DMS114 treated with DMSO at 0.1 percent for 48 hours (cell line): ENCODE data around the gene AMMECR1.
A peak's percentile ranks its signal among the peaks of the same experiment; 100 is the strongest.
"Not testable (repeated sequence)": the region's sequence is repeated elsewhere in the genome, so short reads cannot be mapped to it uniquely, and the experiment has no call there.

Experiments used
- DNase-seq: peaks from one replicate; lab custom pipeline; 2025; ENCODE audit not compliant: unreplicated experiment; lab: John Stamatoyannopoulos, UW

The AMMECR1 gene

DNA sequence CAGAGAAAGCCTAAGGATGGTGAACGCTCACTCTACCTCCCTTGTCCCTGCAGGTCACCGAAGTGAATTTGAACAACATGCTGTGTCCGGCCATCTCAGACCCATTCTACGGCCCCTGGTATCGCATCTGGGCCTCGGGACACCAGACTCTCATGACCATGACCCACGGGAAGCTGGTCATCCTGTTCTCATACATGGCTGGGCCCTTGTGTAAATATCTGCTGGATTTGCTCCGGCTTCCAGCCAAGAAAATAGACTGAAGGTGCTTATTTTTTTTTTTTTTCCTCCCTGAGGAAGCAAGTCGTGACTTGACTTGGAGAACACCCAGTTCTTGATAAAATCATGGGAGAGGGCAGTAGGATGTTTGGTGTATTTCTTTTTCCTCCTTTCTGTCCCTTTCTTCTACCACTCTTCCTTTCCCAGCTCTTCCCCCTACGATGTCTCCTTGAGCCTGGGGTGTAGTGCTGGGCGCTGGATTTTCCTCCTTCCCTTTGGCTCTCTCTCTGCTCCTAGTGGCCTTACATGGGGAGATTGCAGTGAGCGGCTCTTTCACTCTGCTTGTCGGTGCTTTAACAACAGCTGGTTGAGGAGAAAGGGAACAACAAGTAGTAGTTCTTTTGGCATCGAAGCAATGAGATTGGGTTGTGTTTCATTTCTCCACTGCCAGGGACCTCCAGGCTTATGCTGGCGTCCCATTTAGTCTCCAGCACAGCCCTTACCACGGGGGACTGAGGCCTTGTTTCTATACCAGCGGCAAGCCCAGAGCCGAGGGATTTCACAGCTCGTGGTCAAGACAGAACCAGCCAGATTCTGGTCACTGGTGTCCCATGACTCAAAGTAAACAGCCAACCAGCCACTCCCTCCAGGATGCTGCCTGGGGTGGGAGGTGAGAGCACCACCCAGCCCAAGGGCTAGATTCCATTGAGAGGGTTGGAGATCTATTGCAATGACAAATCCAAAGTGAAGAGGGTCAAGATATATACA is 144.4 kb downstream of the AMMECR1 start:
- DNase-seq: no peak

DNA sequence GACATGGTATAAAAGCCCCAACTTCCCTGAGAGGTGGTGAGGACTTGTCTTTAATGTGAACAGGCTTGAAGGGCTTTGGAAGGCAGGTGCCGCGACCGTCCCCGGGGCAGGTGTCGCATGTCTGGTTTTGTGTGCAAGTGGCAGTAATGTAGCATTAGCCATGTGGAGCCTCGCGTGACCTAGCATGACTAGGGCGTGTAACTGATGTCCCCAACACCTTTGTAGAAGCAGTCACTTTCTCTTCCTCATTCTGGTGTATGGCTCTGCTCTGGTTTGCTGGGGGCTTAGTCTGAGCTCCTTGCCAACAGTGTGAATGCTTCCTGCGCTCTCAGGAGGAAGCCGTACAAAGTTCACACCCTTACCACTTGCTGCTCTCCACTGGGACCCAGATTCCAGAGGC is 145.7 kb downstream of the AMMECR1 start:
- no peak for DNase-seq

DNA sequence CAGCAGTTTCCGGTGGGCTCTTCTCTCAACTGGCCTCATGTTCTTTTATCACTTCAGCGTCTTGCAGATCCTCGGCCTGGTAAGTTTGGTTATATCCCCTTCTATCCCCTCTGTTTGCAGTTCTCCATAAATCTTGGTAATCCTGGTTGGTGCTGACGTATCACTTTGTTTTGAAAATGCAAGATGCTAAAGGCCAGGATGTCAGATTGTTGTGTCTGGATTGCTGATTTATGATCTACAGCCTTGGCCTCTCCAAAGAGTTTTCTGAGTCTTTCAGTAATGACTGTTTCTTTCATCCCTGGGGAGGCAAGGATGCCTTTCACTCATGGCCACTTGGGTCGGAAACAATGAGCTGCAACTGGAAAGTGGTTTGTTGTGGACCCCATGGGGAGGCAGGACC is 146.4 kb downstream of the AMMECR1 start:
- DNase-seq: no peak

DNA sequence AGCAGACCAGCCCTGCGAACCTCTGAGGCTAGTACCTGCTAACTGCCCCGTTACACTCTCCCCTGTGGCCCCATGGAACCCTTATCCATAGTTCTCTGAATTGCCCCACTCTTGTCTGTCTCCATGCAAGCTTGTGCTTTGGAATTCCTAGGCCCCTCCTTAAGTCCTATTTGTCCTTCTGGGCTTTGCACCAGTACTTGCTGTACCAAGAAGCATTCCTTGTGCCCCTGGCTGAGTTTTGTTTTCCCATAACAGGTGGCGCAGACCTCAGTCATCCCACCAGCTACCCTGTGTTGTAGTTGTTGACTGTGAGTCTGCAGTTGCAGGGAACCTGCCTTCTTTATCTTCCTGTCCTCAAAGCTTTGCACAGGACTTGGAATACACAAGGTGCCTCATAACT is 147.9 kb downstream of the AMMECR1 start:
- no peak for DNase-seq

DNA sequence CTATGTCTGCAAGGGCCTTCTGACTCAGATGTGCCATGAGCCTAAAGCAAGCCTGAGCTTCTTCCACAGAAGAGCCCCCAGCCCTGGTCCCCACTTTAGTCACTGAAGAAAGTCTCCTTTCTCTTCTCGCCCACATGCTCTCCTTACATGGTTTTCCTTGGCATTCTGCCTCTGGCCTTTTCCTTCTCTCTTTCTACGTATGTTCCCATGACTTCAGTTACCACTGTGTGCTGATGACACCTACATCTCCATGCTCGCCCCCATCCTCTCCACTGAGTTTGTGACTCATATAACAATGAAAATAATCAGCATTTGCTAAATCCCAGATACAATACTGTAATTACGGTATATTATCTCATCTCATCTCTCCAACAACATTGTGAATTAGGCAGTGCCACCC is 149.3 kb downstream of the AMMECR1 start:
- no peak for DNase-seq

DNA sequence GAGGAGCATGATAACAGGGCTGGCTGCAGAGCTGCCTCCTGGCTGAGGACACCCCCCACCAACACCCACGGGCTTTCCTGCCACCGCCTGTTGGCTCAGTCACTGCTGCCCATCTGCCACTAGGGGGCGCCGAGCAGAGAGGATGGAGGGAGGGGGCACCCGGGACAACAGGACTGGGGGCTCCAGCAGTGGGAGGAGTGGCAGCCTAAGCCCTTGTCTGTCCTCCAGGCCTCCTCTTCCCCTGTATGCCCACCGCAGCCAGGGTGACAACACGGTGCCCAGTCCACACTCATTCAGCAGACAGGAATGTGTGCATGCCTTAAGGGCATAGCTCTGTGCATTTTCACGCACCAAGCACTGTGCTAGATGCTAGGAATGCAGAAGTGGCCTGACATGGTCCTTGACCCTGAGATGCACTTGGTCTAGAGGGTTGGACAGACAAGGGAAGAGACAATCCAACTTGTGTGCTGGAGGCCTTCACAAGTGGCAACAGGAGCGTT is 149.9 kb downstream of the AMMECR1 start:
- DNase-seq: no peak

DNA sequence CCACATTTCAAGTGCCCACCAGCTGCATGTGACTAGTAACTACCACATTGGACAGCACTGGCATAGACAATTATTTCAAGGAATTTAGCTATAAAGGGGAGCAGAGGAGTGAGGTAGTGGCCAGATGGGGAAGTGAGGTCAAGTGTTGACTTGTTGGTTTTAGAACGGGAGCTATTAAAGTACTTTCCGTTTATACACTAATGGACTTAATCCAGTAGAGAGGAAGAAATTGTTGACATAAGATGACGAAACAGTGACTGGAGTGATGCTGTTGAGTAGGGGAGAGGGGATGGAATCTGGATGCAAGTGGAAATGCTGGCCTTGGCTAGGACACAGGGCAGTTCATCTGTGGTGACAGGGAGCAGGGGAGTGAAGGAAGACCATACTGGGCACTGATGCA is 154.4 kb downstream of the AMMECR1 start:
- DNase-seq: no peak

DNA sequence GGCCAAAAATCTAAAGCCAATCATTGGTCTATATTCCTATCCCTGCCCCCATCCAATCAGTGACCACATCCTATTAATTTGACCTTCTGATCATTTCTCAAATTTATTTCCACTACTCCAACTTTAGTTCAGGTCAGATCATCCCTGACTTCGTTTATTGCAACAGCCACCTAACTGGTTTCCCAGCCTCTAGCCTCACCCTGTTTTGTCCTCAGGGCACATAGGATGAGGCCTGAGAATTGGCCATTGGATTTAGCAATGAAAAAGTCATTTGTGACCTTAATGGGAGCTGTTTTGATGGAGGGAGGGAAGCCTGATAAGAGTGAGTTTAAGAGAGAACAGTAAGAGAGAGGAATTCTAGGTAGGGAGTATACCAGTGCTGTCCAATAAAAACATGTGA is 155.0 kb downstream of the AMMECR1 start:
- DNase-seq: no peak

DNA sequence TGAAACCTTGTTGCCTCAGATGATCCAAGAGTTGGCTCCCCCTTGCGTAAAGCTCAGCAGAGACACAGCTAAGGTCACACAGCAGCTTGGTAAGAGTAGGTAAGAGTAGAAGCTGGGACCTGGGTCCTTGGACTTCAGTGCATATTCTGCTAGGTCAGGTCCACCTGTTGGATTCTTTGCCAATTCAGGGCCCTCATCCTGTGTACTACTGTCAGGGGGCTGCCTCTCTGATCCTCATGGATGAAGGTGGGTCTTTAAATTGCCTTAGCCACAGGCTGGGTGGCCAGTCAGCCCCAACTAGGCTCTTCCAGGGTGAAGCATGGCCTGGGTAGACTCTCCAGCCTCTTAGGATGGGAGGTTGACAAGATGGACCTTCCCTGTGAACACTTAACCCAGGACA is 155.8 kb downstream of the AMMECR1 start:
- no peak for DNase-seq

DNA sequence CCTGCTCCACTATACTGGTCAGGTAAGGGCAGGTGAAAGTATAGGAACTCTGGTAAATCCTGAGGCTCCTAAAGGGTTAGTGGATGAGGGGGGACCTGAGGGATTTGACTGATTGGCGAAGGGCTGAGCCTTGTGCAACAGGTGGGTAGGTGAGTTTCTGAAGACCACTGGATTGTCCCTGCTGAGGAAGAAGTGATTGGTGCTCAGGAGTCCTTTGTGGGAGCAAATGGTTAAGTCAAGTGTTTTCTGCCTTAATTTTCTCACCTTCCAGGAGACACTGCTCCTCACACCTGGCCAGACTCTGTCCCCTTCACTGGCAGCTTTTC is 156.6 kb downstream of the AMMECR1 start:
- no peak for DNase-seq

DNA sequence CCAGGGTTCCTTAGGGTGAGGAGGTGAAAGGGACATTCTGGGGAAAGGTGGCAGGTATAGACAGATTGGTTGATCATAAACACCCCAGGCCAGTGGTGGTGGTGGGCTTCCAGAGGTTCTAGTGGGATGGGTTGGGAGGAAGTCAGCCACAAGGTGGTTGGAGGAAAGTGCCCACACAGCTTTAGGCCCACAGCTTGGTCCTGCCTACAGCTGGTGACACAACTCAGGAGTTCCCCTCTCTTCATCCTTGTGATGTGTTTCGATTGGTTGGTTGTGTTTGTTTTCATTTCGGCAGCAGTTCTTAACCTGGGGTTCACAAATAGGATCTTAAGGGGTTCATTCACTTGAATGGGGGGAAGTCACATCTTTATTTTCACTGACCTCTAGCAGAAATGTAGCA is 158.0 kb downstream of the AMMECR1 start:
- no peak for DNase-seq

DNA sequence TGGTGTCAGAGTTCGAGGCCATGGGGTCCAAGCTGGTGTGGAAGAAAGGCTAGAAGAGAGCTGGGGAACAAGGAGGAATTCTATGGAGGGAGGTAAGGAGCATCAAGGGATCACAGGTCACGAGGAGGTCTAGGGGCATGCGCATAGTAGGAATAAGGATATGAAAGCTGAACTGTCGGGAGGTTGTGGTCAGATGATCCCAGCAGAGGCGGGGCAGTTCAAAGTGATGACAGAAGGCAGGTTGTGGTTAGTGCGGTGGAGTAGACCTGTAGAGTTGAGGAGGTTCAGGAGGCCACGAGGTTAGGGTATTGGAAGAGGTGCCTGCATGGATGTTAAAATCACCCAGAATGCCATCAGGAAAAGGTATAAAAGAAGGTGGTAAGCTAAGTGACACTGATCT is 158.7 kb downstream of the AMMECR1 start:
- DNase-seq: no peak

DNA sequence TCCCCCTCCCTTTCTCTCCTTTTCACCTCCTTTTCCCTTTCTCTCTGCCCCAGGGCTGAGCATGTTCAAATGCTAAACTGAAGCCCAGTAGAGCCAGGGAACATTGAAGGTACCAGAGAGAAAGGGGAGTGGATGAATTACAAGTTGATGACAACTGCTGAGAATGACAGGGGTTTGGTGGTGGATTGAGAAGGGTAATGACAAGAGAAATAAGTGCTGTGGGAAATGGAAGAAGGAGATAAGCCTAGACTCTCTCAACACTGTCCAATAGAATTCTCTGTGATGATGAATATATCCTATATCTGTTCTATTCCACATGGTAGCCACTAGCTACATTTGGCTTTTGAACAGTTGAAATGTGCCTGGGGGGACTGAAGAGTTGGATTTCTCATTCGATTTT is 160.4 kb downstream of the AMMECR1 start:
- no peak for DNase-seq

DNA sequence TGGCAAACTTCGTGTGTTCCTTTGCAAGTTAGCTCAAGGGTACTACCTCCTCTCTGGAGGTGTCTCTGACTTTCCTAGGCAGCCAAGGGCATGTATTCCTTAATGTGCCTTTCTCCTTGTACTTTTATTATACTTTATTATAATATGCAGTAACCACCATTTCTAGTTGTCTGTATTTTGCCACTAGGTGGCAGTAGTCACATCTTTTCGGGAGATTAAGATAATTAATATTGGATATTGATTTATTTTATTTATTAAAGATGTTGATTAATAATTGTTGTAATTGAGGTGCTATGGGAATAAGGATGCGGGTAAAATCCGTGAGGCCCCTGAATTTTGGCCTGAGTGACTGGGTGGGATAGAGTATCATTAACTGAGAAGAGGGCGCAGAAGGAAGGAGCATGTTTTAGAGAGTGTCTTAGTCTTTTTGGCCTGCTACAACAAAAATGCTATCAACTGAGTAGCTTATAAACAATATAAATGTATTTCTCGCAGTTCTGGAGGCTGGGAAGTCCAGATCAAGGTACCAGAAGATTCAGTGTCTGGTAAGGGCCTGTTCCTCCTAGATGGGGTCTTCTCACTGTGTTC is 161.6 kb downstream of the AMMECR1 start:
- no peak for DNase-seq

DNA sequence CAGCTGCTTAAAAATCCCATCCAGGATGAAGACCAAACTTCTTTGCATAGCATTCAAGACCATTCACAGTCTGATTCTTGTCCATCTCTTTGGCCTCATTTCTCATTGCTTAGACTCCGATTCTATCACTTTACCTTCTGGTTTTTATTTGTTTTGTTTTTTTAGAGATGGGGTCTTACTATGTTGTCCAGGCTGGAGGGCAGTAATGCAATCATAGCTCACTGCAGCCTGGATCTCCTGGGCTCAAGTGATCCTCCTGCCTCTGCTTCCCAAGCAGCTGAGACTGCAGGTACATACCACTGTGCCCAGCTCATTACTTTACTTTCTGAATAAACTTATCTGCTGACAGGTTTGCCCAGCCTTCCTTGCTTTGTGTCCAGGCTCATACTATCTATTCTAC is 162.1 kb downstream of the AMMECR1 start:
- DNase-seq: no peak

DNA sequence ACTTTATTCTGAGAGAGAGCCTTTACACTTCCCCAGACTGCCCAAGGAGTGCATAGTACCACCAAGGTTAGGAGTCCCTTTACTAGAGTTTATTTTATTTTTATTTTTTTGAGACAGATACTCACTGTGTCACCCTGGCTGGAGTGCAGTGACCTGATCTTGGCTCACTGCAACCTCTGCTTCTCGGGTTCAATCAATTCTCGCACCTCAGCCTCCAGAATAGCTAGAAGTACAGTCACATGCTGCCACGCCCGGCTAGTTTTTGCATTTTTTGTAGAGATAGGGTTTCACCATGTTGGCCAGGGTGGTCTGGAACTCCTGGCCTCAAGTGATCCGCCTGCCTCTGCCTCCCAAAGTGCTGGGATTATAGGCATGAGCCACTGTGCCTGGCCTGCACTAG is 163.6 kb downstream of the AMMECR1 start:
- DNase-seq: not testable (repeated sequence)

DNA sequence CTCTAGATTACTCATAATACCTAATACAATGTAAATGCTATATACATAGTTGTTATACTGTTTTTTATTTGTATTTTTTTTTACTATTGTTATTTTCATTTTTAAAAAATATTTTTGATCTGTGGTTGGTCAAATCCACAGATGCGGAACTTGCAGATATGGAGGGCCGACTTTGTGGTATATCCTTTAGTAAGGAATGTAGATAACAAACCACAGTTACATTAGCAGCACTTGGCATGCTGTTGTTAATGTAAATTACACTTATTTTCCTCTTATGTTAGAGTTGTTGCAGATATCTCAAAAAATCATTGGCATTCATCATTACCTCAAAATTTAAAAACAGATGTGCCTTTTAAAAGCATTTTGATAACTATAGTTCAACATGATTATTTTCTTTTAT is 164.0 kb downstream of the AMMECR1 start:
- DNase-seq: no peak

DNA sequence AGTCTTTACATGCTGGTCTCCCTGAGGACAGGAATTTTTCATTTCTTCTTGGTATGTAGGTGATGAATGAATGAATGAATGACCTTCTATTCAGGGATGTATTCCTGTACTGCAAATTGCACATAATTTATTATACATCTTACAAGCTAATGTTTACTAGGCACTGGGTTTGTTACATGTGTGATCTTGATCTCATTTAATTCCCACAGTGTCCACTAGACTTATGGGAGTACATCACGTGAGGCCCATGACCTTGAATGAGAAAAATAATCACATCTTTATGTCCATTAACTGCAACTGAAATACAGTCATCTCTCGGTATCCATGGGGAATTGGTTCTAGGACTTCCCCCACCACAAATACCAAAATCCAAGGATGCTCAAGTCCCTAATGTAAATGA is 164.6 kb downstream of the AMMECR1 start:
- no peak for DNase-seq

DNA sequence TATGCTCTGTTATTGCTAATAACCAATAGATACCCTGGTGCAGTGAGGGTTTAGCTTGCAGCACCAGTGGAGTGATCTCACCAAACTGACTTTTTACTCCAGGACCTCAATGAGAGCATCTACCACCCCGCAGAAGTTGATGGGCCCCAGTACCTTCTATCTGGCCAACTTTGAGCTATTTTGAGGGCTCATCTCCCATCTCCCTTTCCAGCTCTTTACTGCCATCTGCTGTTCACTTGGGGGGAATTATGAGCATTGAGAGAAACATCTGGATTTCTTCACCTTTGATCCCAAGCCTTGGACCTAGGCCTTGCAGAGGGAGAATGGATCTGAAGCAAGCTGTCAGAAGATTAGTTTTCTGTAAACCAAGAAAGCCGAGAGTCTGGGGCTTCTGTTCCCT is 171.4 kb downstream of the AMMECR1 start:
- peak; percentile 40 for DNase-seq

DNA sequence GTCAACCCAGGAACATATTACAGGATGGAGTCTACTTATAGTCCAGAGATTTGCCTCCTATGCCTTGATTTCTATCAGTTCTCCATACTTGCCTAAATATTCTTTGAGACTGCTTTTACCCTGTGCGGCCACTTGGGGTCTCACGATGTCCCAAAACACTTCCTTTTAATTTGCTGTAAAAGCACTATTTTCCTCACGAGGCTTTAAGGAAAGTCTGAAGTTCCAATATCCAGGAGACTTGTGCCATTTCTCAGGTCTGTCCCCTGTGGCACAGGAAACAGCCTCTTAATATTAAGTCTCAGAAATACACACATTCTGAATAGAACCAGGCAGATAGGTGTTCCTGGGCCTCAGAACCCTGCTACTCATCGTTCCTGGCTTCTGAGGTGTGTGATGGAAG is 172.0 kb downstream of the AMMECR1 start:
- peak; percentile 7 for DNase-seq

DNA sequence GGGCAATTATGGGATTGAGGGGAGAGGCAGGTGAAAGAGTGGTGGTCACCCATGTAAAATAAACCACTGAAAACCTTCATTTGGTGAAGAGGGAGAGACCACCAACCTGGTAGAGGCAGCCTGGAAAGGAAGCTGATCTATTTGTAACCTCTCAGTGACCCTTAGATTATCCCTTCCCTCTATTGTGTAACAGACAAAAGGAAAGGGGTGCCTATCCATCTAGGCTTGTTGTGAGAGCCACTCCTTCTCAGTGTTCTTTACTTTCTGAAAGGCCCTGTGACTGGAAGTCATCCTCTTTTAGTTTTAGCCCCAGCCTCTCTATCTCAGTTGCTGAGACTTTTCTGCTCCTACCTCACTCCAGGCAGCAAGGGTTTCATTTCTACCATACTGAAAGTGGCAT is 172.6 kb downstream of the AMMECR1 start:
- no peak for DNase-seq
